Mesendoderm (in vitro differentiated cells): Measurements from ENCODE around the gene CADM1.

ENCODE experiments used
- DNase-seq: peaks from one replicate; pipeline ENCODE4 v3.0.0; 2013
- H2AK5ac ChIP-seq: 2 replicates; pipeline ENCODE4 v1.6.1; 2013; ENCODE audit warnings: low read length, inconsistent platforms
- H2BK120ac ChIP-seq: 2 replicates; pipeline ENCODE4 v1.6.1; 2013; ENCODE audit warnings: low read depth, mild to moderate bottlenecking, low read length, moderate library complexity, mixed read lengths
- H2BK15ac ChIP-seq: replicated peaks from 2 replicates; pipeline ENCODE4 v1.6.1; 2013; ENCODE audit warnings: low read depth, mild to moderate bottlenecking, moderate library complexity
- H2BK5ac ChIP-seq: 2 replicates; pipeline ENCODE4 v1.6.1; 2013; ENCODE audit warnings: low read length, inconsistent platforms
- H3K18ac ChIP-seq: 2 replicates; pipeline ENCODE4 v1.6.1; 2013; ENCODE audit warnings: mild to moderate bottlenecking, low read length, mixed read lengths
- H3K23ac ChIP-seq: one replicate; pipeline ENCODE4 v1.6.1; 2013; ENCODE audit warnings: low read length
- H3K27ac ChIP-seq: 2 replicates; pipeline ENCODE4 v1.5.1; 2013; ENCODE audit warnings: low read depth, mild to moderate bottlenecking, inconsistent platforms, low read length, moderate library complexity
- H3K27me3 ChIP-seq: 2 replicates; pipeline ENCODE4 v1.6.1; 2013; ENCODE audit warnings: low read length, control low read depth, mild to moderate bottlenecking, inconsistent platforms; ENCODE audit not compliant: insufficient read depth, poor library complexity
- H3K36me3 ChIP-seq: 2 replicates; pipeline ENCODE4 v1.6.1; 2013; ENCODE audit warnings: low read length, inconsistent platforms; ENCODE audit not compliant: control insufficient read depth, insufficient read depth
- H3K4ac ChIP-seq: one replicate; pipeline ENCODE4 v1.6.1; 2013; ENCODE audit warnings: low read depth, mild to moderate bottlenecking, low read length, moderate library complexity
- H3K4me1 ChIP-seq: 2 replicates; pipeline ENCODE4 v1.6.1; 2013; ENCODE audit warnings: low read depth, low read length, inconsistent platforms; ENCODE audit not compliant: control insufficient read depth
- H3K4me2 ChIP-seq: 2 replicates; pipeline ENCODE4 v1.6.1; 2013; ENCODE audit warnings: low read length
- H3K4me3 ChIP-seq: 2 replicates; pipeline ENCODE4 v1.5.1; 2013; ENCODE audit warnings: mild to moderate bottlenecking, low read length
- H3K56ac ChIP-seq: one replicate; pipeline ENCODE4 v1.6.1; 2013; ENCODE audit warnings: low read length
- H3K79me1 ChIP-seq: 2 replicates; pipeline ENCODE4 v1.6.1; 2013; ENCODE audit warnings: low read length, inconsistent platforms
- H3K79me2 ChIP-seq: 2 replicates; pipeline ENCODE4 v1.6.1; 2013; ENCODE audit warnings: mild to moderate bottlenecking, low read length; ENCODE audit not compliant: control insufficient read depth, insufficient read depth
- H3K9ac ChIP-seq: 2 replicates; pipeline ENCODE4 v1.6.1; 2013; ENCODE audit warnings: low read length, inconsistent platforms
- H4K5ac ChIP-seq: one replicate; pipeline ENCODE4 v1.6.1; 2013; ENCODE audit warnings: low read length
- H4K8ac ChIP-seq: one replicate; pipeline ENCODE4 v1.6.1; 2013; ENCODE audit warnings: low read depth, mild to moderate bottlenecking, control low read depth, low read length, moderate library complexity
- WGBS: extraction: QIAGEN DNeasy Blood & Tissue Kit; methylation state at CpG from one replicate; pipeline ENCODE4 v1.1.7; 2013; ENCODE audit warnings: low lambda C conversion rate, missing lambda C conversion rate; ENCODE audit not compliant: insufficient coverage; ENCODE audit errors: extremely low coverage; 5-methylcytosine and 5-hydroxymethylcytosine counted together

Gene CADM1

DNA sequence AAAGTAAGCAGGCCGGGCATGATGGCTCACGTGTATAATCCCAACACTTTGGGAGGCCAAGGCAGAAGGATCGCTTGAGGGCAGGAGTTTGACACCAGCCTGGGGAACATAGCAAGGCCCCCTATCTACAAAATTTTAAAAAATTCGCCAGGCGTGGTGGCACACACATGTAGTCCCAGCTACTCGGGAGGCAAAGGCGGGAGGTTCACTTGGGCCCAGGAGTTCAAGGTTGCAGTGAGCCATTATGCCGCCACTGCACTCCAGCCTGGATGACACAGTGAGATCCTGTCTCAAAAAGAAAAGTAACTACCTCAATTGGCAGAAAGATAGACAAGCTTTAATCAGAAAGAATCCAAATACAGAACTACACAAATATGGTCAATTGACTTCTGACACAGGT, 31.0 kb downstream of the CADM1 start:
- no peaks in the 10 kb centered on the region for H3K36me3 ChIP-seq
- H3K4me1 ChIP-seq: peaks cover 2% of the 10 kb centered on the region
- H2BK120ac ChIP-seq: no peak overlapping the region
- no peak overlapping the region for H2BK5ac ChIP-seq
- no peak overlapping the region for H3K4me3 ChIP-seq
- H3K23ac ChIP-seq: no peak overlapping the region
- no peak overlapping the region for H3K27ac ChIP-seq
- no peak overlapping the region for H4K5ac ChIP-seq
- H3K79me1 ChIP-seq: no peaks in the 10 kb centered on the region
- no peak overlapping the region for H4K8ac ChIP-seq
- no peak for DNase-seq
- H3K4ac ChIP-seq: no peak overlapping the region
- no CpG with 5 or more reads among the region's 8 CpGs for WGBS
- no peak overlapping the region for H2BK15ac ChIP-seq
- H3K56ac ChIP-seq: no peak overlapping the region
- no peak overlapping the region for H2AK5ac ChIP-seq
- H3K79me2 ChIP-seq: no peaks in the 10 kb centered on the region
- H3K18ac ChIP-seq: no peak overlapping the region
- no peak overlapping the region for H3K9ac ChIP-seq
- H3K4me2 ChIP-seq: no peak overlapping the region
- H3K27me3 ChIP-seq: no peaks in the 10 kb centered on the region

DNA sequence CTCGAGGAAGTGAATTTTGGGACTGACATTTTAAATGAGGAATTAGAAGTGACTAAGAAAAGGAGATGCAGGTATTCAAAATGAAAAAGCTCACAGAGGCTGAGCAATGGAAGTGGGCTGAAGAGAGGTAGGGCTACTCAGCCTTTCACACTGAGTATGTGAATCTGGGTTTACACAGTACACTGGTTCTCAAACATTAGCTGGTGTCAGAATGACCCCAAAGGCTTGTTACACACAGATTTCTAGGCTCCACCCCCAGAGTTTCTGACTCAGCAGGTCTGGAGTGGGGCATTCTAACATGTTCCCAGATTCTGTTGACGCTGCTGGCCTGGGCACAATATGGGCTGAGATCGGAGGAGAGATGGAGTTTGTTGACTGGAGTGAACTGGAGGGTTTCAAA, 32.8 kb downstream of the CADM1 start:
- H3K23ac ChIP-seq: no peak overlapping the region
- no peak overlapping the region for H4K5ac ChIP-seq
- H3K9ac ChIP-seq: no peak overlapping the region
- no peak overlapping the region for H3K56ac ChIP-seq
- H3K27me3 ChIP-seq: no peaks in the 10 kb centered on the region
- no peak overlapping the region for H2BK120ac ChIP-seq
- no peak overlapping the region for H3K4me3 ChIP-seq
- no peak overlapping the region for H2BK5ac ChIP-seq
- no peak overlapping the region for H3K4ac ChIP-seq
- no peak overlapping the region for H3K4me2 ChIP-seq
- no peak overlapping the region for H2BK15ac ChIP-seq
- no peak overlapping the region for H3K18ac ChIP-seq
- H3K79me2 ChIP-seq: no peaks in the 10 kb centered on the region
- no CpG with 5 or more reads among the region's 3 CpGs for WGBS
- no peaks in the 10 kb centered on the region for H3K79me1 ChIP-seq
- no peaks in the 10 kb centered on the region for H3K36me3 ChIP-seq
- no peak overlapping the region for H4K8ac ChIP-seq
- H2AK5ac ChIP-seq: no peak overlapping the region
- H3K4me1 ChIP-seq: no peaks in the 10 kb centered on the region
- no peak for DNase-seq
- no peak overlapping the region for H3K27ac ChIP-seq

DNA sequence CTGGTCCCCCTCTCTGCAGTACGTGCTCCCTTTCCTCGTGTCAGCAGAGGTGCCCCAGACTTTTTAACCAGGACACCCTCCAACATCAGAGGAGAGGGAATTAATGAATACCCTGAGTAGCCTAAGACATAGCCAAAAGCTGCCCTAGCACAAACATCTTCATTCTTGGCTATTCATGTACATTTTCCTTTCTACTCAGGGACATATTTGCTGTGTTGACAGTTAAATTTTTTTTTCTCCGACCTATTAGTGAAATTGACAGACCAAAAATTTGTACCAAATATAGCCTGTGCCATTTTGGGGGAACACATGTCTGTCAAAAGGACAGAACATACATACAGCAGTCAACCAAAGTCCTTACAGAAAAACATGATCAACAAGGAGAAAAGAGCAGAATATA, 33.3 kb downstream of the CADM1 start:
- Histone ChIP-seq H2BK5ac (no peak overlapping the region), H2BK120ac (no peak overlapping the region), H3K4me3 (no peak overlapping the region), H3K36me3 (no peaks in the 10 kb centered on the region), H3K27ac (no peak overlapping the region), H4K5ac (no peak overlapping the region), H2BK15ac (no peak overlapping the region), H3K18ac (no peak overlapping the region), H3K9ac (no peak overlapping the region), H2AK5ac (no peak overlapping the region), H3K56ac (no peak overlapping the region), H4K8ac (no peak overlapping the region), H3K27me3 (no peaks in the 10 kb centered on the region), H3K4me1 (no peaks in the 10 kb centered on the region), H3K23ac (no peak overlapping the region), H3K4ac (no peak overlapping the region), H3K79me1 (no peaks in the 10 kb centered on the region), H3K79me2 (no peaks in the 10 kb centered on the region), H3K4me2 (no peak overlapping the region)
- no peak for DNase-seq
- no CpG with 5 or more reads among the region's 3 CpGs for WGBS

DNA sequence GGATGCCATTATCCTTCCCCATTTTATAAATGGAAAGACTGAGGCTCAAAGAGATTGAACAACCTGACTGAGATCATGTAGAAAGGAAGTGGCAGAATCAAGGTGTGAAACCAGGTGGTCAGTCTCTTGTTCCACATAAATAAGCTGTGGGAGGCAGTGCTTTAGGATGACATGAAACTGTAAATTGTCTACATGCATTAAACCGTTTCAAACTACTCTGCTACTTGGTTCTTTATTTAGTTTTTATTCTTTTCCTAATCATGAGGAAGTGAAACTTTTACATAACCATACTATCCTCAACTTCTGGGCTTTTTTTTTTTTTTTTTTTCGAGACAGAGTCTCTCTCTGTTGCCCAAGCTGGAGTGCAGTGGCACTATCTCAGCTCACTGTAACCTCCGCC, 34.9 kb downstream of the CADM1 start:
- H3K9ac ChIP-seq: no peak overlapping the region
- no peaks in the 10 kb centered on the region for H3K36me3 ChIP-seq
- no peak overlapping the region for H3K27ac ChIP-seq
- no peak overlapping the region for H2BK5ac ChIP-seq
- no peak overlapping the region for H3K18ac ChIP-seq
- H3K79me2 ChIP-seq: no peaks in the 10 kb centered on the region
- no peaks in the 10 kb centered on the region for H3K27me3 ChIP-seq
- no peak overlapping the region for H2BK120ac ChIP-seq
- H3K4ac ChIP-seq: no peak overlapping the region
- H4K5ac ChIP-seq: no peak overlapping the region
- H3K23ac ChIP-seq: no peak overlapping the region
- peaks cover 2% of the 10 kb centered on the region for H3K4me1 ChIP-seq
- H3K4me3 ChIP-seq: no peak overlapping the region
- DNase-seq: no peak
- no peak overlapping the region for H2AK5ac ChIP-seq
- H3K56ac ChIP-seq: no peak overlapping the region
- no CpG with 5 or more reads among the region's 3 CpGs for WGBS
- H4K8ac ChIP-seq: no peak overlapping the region
- H3K4me2 ChIP-seq: no peak overlapping the region
- no peaks in the 10 kb centered on the region for H3K79me1 ChIP-seq
- no peak overlapping the region for H2BK15ac ChIP-seq

DNA sequence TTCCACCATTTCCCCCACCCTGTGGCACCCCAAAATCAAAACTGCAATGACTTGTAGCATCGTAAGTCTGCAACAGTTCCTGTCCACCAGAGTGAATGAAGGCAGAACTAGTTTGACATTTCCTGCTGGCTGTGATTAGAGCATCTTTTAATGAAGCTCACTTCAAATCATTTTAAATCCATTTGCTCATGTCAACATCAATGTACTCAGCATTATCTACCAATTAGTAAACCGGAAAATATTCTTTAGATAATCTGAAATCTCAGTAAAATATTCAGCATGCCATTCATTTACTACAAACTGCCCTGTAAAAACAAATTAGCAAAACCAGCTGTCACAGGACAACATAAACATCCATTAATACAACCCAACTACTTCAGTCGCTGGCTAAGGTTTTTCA, 38.1 kb downstream of the CADM1 start:
- H2BK15ac ChIP-seq: no peak overlapping the region
- WGBS: no CpG with 5 or more reads among the region's 3 CpGs
- H2BK120ac ChIP-seq: no peak overlapping the region
- H3K4me1 ChIP-seq: peaks cover 8% of the 10 kb centered on the region
- H3K56ac ChIP-seq: no peak overlapping the region
- no peaks in the 10 kb centered on the region for H3K79me1 ChIP-seq
- H4K8ac ChIP-seq: no peak overlapping the region
- no peak overlapping the region for H3K4me2 ChIP-seq
- H3K27ac ChIP-seq: no peak overlapping the region
- H3K27me3 ChIP-seq: no peaks in the 10 kb centered on the region
- no peak overlapping the region for H3K4me3 ChIP-seq
- no peak overlapping the region for H3K23ac ChIP-seq
- no peak for DNase-seq
- H3K9ac ChIP-seq: no peak overlapping the region
- H4K5ac ChIP-seq: no peak overlapping the region
- H2AK5ac ChIP-seq: no peak overlapping the region
- H2BK5ac ChIP-seq: no peak overlapping the region
- H3K4ac ChIP-seq: no peak overlapping the region
- H3K36me3 ChIP-seq: no peaks in the 10 kb centered on the region
- no peak overlapping the region for H3K18ac ChIP-seq
- no peaks in the 10 kb centered on the region for H3K79me2 ChIP-seq

DNA sequence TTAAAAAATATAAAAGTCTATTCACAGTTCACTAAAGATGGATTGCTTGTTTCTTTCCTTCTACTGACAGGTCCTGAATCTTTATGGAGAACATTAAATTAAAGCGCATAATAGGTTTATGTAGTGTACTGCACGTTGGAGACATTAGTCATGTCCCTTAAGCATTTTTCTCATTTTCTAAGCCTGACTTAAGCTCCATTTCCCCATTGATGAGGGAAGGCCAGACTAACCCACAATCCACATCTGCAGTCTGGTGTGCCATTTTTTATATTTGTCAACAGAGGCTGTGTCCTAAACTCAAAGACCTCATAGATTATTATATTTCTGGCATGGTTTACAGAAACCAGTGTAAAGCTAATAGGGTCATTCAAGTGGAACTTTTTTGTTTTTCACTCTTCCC, 39.9 kb downstream of the CADM1 start:
- Histone ChIP-seq H3K56ac (no peak overlapping the region), H3K4me1 (peaks cover 8% of the 10 kb centered on the region), H2BK120ac (no peak overlapping the region), H4K8ac (no peak overlapping the region), H3K36me3 (no peaks in the 10 kb centered on the region), H3K79me1 (no peaks in the 10 kb centered on the region), H3K4ac (no peak overlapping the region), H3K4me3 (no peak overlapping the region), H2AK5ac (no peak overlapping the region), H3K4me2 (no peak overlapping the region), H3K23ac (no peak overlapping the region), H3K79me2 (no peaks in the 10 kb centered on the region), H2BK5ac (no peak overlapping the region), H2BK15ac (no peak overlapping the region), H3K27me3 (no peaks in the 10 kb centered on the region), H3K27ac (no peak overlapping the region), H3K18ac (no peak overlapping the region), H3K9ac (no peak overlapping the region), H4K5ac (no peak overlapping the region)
- no peak for DNase-seq
- no CpG with 5 or more reads among the region's 2 CpGs for WGBS
